HG02938 (cell line): ENCODE data around the gene APOH.

ENCODE experiments used
- ATAC-seq: cut with Tn5 transposase; IDR thresholded peaks from one replicate; pipeline ENCODE4 v1.9.1; 2021; ENCODE audit warnings: mild to moderate bottlenecking, moderate library complexity; ENCODE audit not compliant: unreplicated experiment

The APOH gene

GRCh38 chr17:66198242-66198641, 31.0 kb downstream of the APOH start:
- no peak for ATAC-seq

- peak; percentile 31 for ATAC-seq
Observed at GRCh38 chr17:66192378-66192687, 36.9 kb downstream of the APOH start.

- ATAC-seq, result peak; percentile 51
Observed at GRCh38 chr17:66191593-66192377, 37.4 kb downstream of the APOH start, which contains the start of gene CEP112. TSS of gene CEP112 (minus strand) at chr17:66192133.

- no peak for ATAC-seq
Observed at GRCh38 chr17:66190738-66191592, 38.2 kb downstream of the APOH start.

GRCh38 chr17:66187718-66188117, 41.5 kb downstream of the APOH start:
- ATAC-seq, result no peak

GRCh38 chr17:66185862-66186261, 43.4 kb downstream of the APOH start:
- ATAC-seq, result no peak

GRCh38 chr17:66184392-66184791, 44.8 kb downstream of the APOH start:
- no peak for ATAC-seq

- no peak for ATAC-seq
Observed at GRCh38 chr17:66183529-66183928, 45.7 kb downstream of the APOH start.

GRCh38 chr17:66178642-66179041, 50.6 kb downstream of the APOH start:
- ATAC-seq, result no peak

GRCh38 chr17:66177048-66177447, 52.2 kb downstream of the APOH start:
- no peak for ATAC-seq

GRCh38 chr17:66175892-66176291, 53.3 kb downstream of the APOH start:
- no peak for ATAC-seq

GRCh38 chr17:66172691-66173223, 56.5 kb downstream of the APOH start:
- no peak for ATAC-seq

GRCh38 chr17:66172144-66172543, 57.1 kb downstream of the APOH start:
- ATAC-seq, result no peak

- ATAC-seq, result no peak
Observed at GRCh38 chr17:66171692-66172091, 57.5 kb downstream of the APOH start.

- no peak for ATAC-seq
Observed at GRCh38 chr17:66171172-66171571, 58.0 kb downstream of the APOH start.

- no peak for ATAC-seq
Observed at GRCh38 chr17:66169839-66170238, 59.4 kb downstream of the APOH start.

GRCh38 chr17:66167189-66167815, 61.9 kb downstream of the APOH start:
- no peak for ATAC-seq

GRCh38 chr17:66165537-66166123, 63.6 kb downstream of the APOH start:
- no peak for ATAC-seq
